Caco-2 (cell line): Measurements from ENCODE around the gene PRR33. TPM values are rescaled to one million over a fixed set of nuclear protein-coding genes. Genes with fewer than 3 reads are reported as not detected.

Experiments
- BruUV-seq: library from RNA; stranded (reverse); fragments of 400-500 nt; replicated peaks from 2 replicates; lab custom pipeline; 2021; lab: Mats Ljungman, UMichigan
- CTCF ChIA-PET: fragments of 300-600 bp; sonication (Branson Sonifier 250); formaldehyde crosslinking; loops from one replicate; lab custom pipeline; 2022; ENCODE audit warnings: antibody characterized with exemption; lab: Charles Lee
- POLR2A ChIA-PET: fragments of 300-600 bp; sonication (Branson Sonifier 250); formaldehyde crosslinking; loops from one replicate; lab custom pipeline; 2022; ENCODE audit warnings: antibody characterized with exemption; lab: Charles Lee
- DNase-seq, 2 experiments: peaks; one replicate each; pipeline versions ENCODE4 v3.0.0 to v3.0.0-alpha.2; 2020 to 2022
- H3K27me3 ChIP-seq: replicated peaks from 2 replicates; pipeline ENCODE4 v1.6.0; 2011; ENCODE audit warnings: low read length; ENCODE audit not compliant: control insufficient read depth, insufficient read depth
- H3K36me3 ChIP-seq: 2 replicates; pipeline ENCODE4 v1.5.1; 2011; ENCODE audit warnings: low read length; ENCODE audit not compliant: control insufficient read depth, insufficient read depth
- H3K4me1 ChIP-seq: fragments of 250-450 bp; sonication (Bioruptor Pico); 2 replicates; pipeline ENCODE4 v1.5.1; 2020; ENCODE audit warnings: mild to moderate bottlenecking
- H3K4me3 ChIP-seq: 2 replicates; pipeline ENCODE4 v1.5.1; 2011; ENCODE audit warnings: low read depth, mild to moderate bottlenecking, control low read depth, low read length
- H3K9me3 ChIP-seq: fragments of 250-450 bp; sonication (Bioruptor Pico); 2 replicates; pipeline ENCODE4 v1.5.1; 2020; ENCODE audit warnings: mild to moderate bottlenecking, moderate library complexity
- H3K27ac Mint-ChIP-seq: one replicate; pipeline ENCODE4 v1.8.0; 2022; ENCODE audit warnings: mixed read lengths; ENCODE audit not compliant: unreplicated experiment
- H3K27me3 Mint-ChIP-seq: one replicate; pipeline ENCODE4 v1.8.0; 2022; ENCODE audit warnings: mixed read lengths; ENCODE audit not compliant: insufficient read depth, unreplicated experiment
- H3K36me3 Mint-ChIP-seq: one replicate; pipeline ENCODE4 v1.8.0; 2022; ENCODE audit warnings: mild to moderate bottlenecking, mixed read lengths; ENCODE audit not compliant: insufficient read depth, unreplicated experiment
- H3K4me1 Mint-ChIP-seq: one replicate; pipeline ENCODE4 v1.8.0; 2022; ENCODE audit warnings: low read depth, mixed read lengths; ENCODE audit not compliant: unreplicated experiment
- H3K4me3 Mint-ChIP-seq: one replicate; pipeline ENCODE4 v1.8.0; 2022; ENCODE audit warnings: mild to moderate bottlenecking, moderate library complexity, mixed read lengths; ENCODE audit not compliant: unreplicated experiment
- H3K9me3 Mint-ChIP-seq: one replicate; pipeline ENCODE4 v1.8.0; 2022; ENCODE audit warnings: mixed read lengths; ENCODE audit not compliant: unreplicated experiment
- CTCF ChIP-seq, 2 experiments: fragments of 200-600 bp in 1 of 2; IDR thresholded peaks; 1 replicate in 1 of 2; 2 replicates in 1 of 2; pipeline versions ENCODE4 v1.5.1 to v1.8.0; 2011 to 2022; ENCODE audit warnings: antibody characterized with exemption in 1 of 2, control low read depth in 1 of 2, inconsistent platforms in 1 of 2, low read depth in 1 of 2, low read length in 1 of 2, mild to moderate bottlenecking in 1 of 2, moderate library complexity in 1 of 2; ENCODE audit not compliant: insufficient read depth in 1 of 2, severe bottlenecking in 1 of 2, unreplicated experiment in 1 of 2
- intact Hi-C: fragments of 100-400 bp; cut with micrococcal nuclease; formaldehyde crosslinking; loops from one replicate; pipeline ENCODE4 v1.10.0; 2022; ENCODE audit not compliant: unreplicated experiment
- total RNA-seq: library from RNA; stranded (reverse); gene quantifications from 2 replicates; pipeline ENCODE4 v1.2.3, GENCODE V29; 2022

The PRR33 gene
- total RNA-seq, 1 experiment from 2014 or later: not detected

- POLR2A ChIA-PET: no interaction called here
- peaks cover 5% of the 10 kb centered on the region for H3K27me3 Mint-ChIP-seq
- CTCF ChIA-PET: no interaction called here
Measured at GRCh38 chr11:1929621-1930461, 38.1 kb upstream of the PRR33 start.

GRCh38 chr11:1928891-1929541 is 37.3 kb upstream of the PRR33 start:
- Histone ChIP-seq H3K27me3 (no peaks in the 10 kb centered on the region), H3K9me3 (no peaks in the 10 kb centered on the region), H3K4me1 (no peaks in the 10 kb centered on the region; the same call in 1 of the 2 replicates), H3K4me3 (no peak overlapping the region), H3K36me3 (no peaks in the 10 kb centered on the region)
- no peak for TF ChIP-seq CTCF (IDR thresholded peaks at IDR 0.05; ENCODE audit: insufficient read depth in 1 of 2, low read depth in 1 of 2, low read length in 1 of 2, severe bottlenecking in 1 of 2, unreplicated experiment in 1 of 2)
- CTCF ChIA-PET: no interaction called here
- POLR2A ChIA-PET: no interaction called here
- Mint-ChIP-seq H3K27me3 (peaks cover 5% of the 10 kb centered on the region), H3K9me3 (no peaks in the 10 kb centered on the region), H3K36me3 (no peaks in the 10 kb centered on the region), H3K27ac (no peak overlapping the region), H3K4me1 (peaks cover 8% of the 10 kb centered on the region), H3K4me3 (no peak overlapping the region)
- peak in 1 of 2 experiments; percentile 24 for DNase-seq
- intact Hi-C loops: no loop called here
- no TSS peak for BruUV-seq

More at GRCh38 chr11:1929621-1930461, 38.1 kb upstream of the PRR33 start:
- no peak overlapping the region for H3K4me3 Mint-ChIP-seq
- no peak for TF ChIP-seq CTCF (IDR thresholded peaks at IDR 0.05; ENCODE audit: insufficient read depth in 1 of 2, low read depth in 1 of 2, low read length in 1 of 2, severe bottlenecking in 1 of 2, unreplicated experiment in 1 of 2)
- peaks cover 8% of the 10 kb centered on the region for H3K4me1 Mint-ChIP-seq
- Histone ChIP-seq H3K4me1 (no peaks in the 10 kb centered on the region; the same call in 1 of the 2 replicates), H3K36me3 (no peaks in the 10 kb centered on the region), H3K27me3 (no peaks in the 10 kb centered on the region), H3K9me3 (no peaks in the 10 kb centered on the region), H3K4me3 (no peak overlapping the region)
- intact Hi-C loops: no loop called here
- no peaks in the 10 kb centered on the region for H3K9me3 Mint-ChIP-seq
- H3K36me3 Mint-ChIP-seq: no peaks in the 10 kb centered on the region
- no peak overlapping the region for H3K27ac Mint-ChIP-seq
- BruUV-seq: no TSS peak
- peak in 1 of 2 experiments; percentile 23 for DNase-seq

- no peak overlapping the region for H3K4me3 ChIP-seq
- H3K4me3 Mint-ChIP-seq: no peak overlapping the region
- peaks cover 8% of the 10 kb centered on the region for H3K4me1 Mint-ChIP-seq
- H3K36me3 Mint-ChIP-seq: no peaks in the 10 kb centered on the region
- BruUV-seq: no TSS peak
- no peaks in the 10 kb centered on the region; the same call in 1 of the 2 replicates for H3K4me1 ChIP-seq
- no peaks in the 10 kb centered on the region for H3K9me3 Mint-ChIP-seq
- H3K27me3 ChIP-seq: no peaks in the 10 kb centered on the region
- no peak overlapping the region for H3K27ac Mint-ChIP-seq
- no peaks in the 10 kb centered on the region for H3K36me3 ChIP-seq
- peak in 1 of 2 experiments; percentile 46 for DNase-seq
- intact Hi-C loops: no loop called here
- no peaks in the 10 kb centered on the region for H3K9me3 ChIP-seq
- peaks cover 5% of the 10 kb centered on the region for H3K27me3 Mint-ChIP-seq
- CTCF ChIA-PET: no interaction called here
- POLR2A ChIA-PET: no interaction called here
- no peak for TF ChIP-seq CTCF (IDR thresholded peaks at IDR 0.05; ENCODE audit: insufficient read depth in 1 of 2, low read depth in 1 of 2, low read length in 1 of 2, severe bottlenecking in 1 of 2, unreplicated experiment in 1 of 2)
Measured at GRCh38 chr11:1928470-1928890, 36.8 kb upstream of the PRR33 start.
